A673 (cell line): Measurements from ENCODE around the gene HELZ. TPM values are rescaled to one million over a fixed set of nuclear protein-coding genes. Genes with fewer than 3 reads are reported as not detected.

Experiments used
- BruUV-seq: library from RNA; stranded (reverse); fragments of 400-500 nt; replicated peaks from 2 replicates; lab custom pipeline; 2021; lab: Mats Ljungman, UMichigan
- CTCF ChIA-PET: fragments of 300-600 bp; sonication (Branson Sonifier 250); formaldehyde crosslinking; loops from one replicate; lab custom pipeline; 2022; ENCODE audit warnings: antibody characterized with exemption; lab: Charles Lee
- POLR2A ChIA-PET: fragments of 300-600 bp; sonication (Branson Sonifier 250); formaldehyde crosslinking; loops from one replicate; lab custom pipeline; 2022; ENCODE audit warnings: antibody characterized with exemption; ENCODE audit not compliant: low non-redundant PET; lab: Charles Lee
- DNase-seq: peaks from one replicate; pipeline ENCODE4 v3.0.0-alpha.2; 2015; ENCODE audit warnings: low spot score
- H3K27ac ChIP-seq: fragments of 200-600 bp; sonication (generic); 2 replicates; pipeline ENCODE4 v1.5.1; 2016; ENCODE audit warnings: mixed run types, low read depth, mild to moderate bottlenecking, mixed read lengths, antibody characterized with exemption, low read length; ENCODE audit not compliant: poor library complexity, severe bottlenecking
- H3K27me3 ChIP-seq: fragments of 200-600 bp; sonication (generic); replicated peaks from 2 replicates; pipeline ENCODE4 v1.6.1; 2017; ENCODE audit warnings: mixed run types, low read depth, mild to moderate bottlenecking, mixed read lengths, antibody characterized with exemption, low read length; ENCODE audit not compliant: insufficient read depth, poor library complexity
- H3K36me3 ChIP-seq: fragments of 200-600 bp; sonication (generic); 2 replicates; pipeline ENCODE4 v1.6.1; 2016; ENCODE audit warnings: mixed run types, mild to moderate bottlenecking, mixed read lengths, antibody characterized with exemption, low read length; ENCODE audit not compliant: insufficient read depth, poor library complexity, severe bottlenecking
- H3K4me1 ChIP-seq: fragments of 200-600 bp; sonication (generic); 2 replicates; pipeline ENCODE4 v1.6.1; 2017; ENCODE audit warnings: mixed run types, mild to moderate bottlenecking, mixed read lengths, antibody characterized with exemption, low read length; ENCODE audit not compliant: insufficient read depth, poor library complexity, severe bottlenecking
- H3K4me3 ChIP-seq: fragments of 200-600 bp; sonication (generic); 2 replicates; pipeline ENCODE4 v1.5.1; 2016; ENCODE audit warnings: low read depth, mixed run types, mild to moderate bottlenecking, mixed read lengths, low read length; ENCODE audit not compliant: poor library complexity, severe bottlenecking
- H3K9me3 ChIP-seq: fragments of 200-600 bp; sonication (generic); 2 replicates; pipeline ENCODE4 v1.6.1; 2016; ENCODE audit warnings: mixed run types, low read depth, mild to moderate bottlenecking, mixed read lengths, antibody characterized with exemption, low read length; ENCODE audit not compliant: poor library complexity, severe bottlenecking
- CTCF ChIP-seq: fragments of 300-800, 200-600 bp; sonication (generic); conservative IDR thresholded peaks from 2 replicates; pipeline ENCODE4 v1.5.1; 2017; ENCODE audit warnings: low read depth, mild to moderate bottlenecking, antibody characterized with exemption, low read length, moderate library complexity, mixed read lengths
- EZH2 ChIP-seq: fragments of 200-600 bp; sonication (generic); IDR thresholded peaks from 2 replicates; pipeline ENCODE4 v1.6.1; 2017; ENCODE audit warnings: borderline replicate concordance, low read depth, mild to moderate bottlenecking, mixed read lengths, antibody characterized with exemption, low read length; ENCODE audit not compliant: poor library complexity, severe bottlenecking
- intact Hi-C: fragments of 100-400 bp; cut with micrococcal nuclease; formaldehyde crosslinking; loops from one replicate; pipeline ENCODE4 v1.10.0; 2022; ENCODE audit not compliant: unreplicated experiment
- total RNA-seq: library from RNA; stranded (reverse); gene quantifications from 2 replicates; pipeline ENCODE4 v1.2.3, GENCODE V29; 2021

Gene HELZ
- total RNA-seq, 1 experiment from 2014 or later, result 57.3 TPM

- BruUV-seq, result no TSS peak
- Histone ChIP-seq H3K27ac (no peak within 1 kb of the TSS), H3K9me3 (peaks cover 15% of the 10 kb centered on the region), H3K4me3 (no peak within 1 kb of the TSS), H3K27me3 (no peaks in the 10 kb centered on the region), H3K36me3 (no peaks in the 10 kb centered on the region), H3K4me1 (no peaks in the 10 kb centered on the region)
- intact Hi-C loops, result no loop called here
- CTCF ChIA-PET, result no interaction called here
- POLR2A ChIA-PET, result no interaction called here
- DNase-seq, result no peak
- TF ChIP-seq CTCF (no peak), EZH2 (no peak)
Measured at GRCh38 chr17:67044016-67044772, 200.8 kb downstream of the HELZ start, which contains the start of gene CACNG1. TSS of gene CACNG1 (plus strand) at chr17:67044554. CDS start at chr17:67044661, 107 bp downstream.

DNA sequence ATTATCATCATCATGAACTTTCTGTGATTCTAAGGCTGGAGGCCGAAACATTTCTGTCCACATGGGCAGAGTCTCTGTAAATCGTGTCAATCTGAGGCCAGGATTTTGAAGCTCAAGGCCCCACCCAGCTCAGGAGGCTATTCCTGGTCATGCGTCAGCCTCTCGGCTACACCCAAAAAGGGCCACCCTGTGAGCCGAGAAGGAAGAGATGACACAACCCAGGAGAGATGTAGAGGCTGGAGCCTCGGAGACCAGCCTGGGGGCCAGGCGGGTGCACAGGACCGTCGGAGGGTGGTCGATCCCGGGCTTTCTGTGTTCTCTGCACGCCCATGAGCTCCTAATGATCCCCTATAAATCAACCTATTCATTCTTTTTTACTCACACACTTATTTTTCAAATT lies 201.7 kb downstream of the HELZ start:
- no peak for TF ChIP-seq EZH2
- H3K27me3 ChIP-seq, result no peaks in the 10 kb centered on the region
- peaks cover 6% of the 10 kb centered on the region for H3K9me3 ChIP-seq
- DNase-seq, result no peak
- intact Hi-C loops, result no loop called here
- no peaks in the 10 kb centered on the region for H3K36me3 ChIP-seq
- ChIA-PET CTCF (no interaction called here), POLR2A (no interaction called here)
- H3K4me3 ChIP-seq, result no peak overlapping the region
- BruUV-seq, result no TSS peak
- H3K4me1 ChIP-seq, result no peaks in the 10 kb centered on the region
- no peak overlapping the region for H3K27ac ChIP-seq

DNA sequence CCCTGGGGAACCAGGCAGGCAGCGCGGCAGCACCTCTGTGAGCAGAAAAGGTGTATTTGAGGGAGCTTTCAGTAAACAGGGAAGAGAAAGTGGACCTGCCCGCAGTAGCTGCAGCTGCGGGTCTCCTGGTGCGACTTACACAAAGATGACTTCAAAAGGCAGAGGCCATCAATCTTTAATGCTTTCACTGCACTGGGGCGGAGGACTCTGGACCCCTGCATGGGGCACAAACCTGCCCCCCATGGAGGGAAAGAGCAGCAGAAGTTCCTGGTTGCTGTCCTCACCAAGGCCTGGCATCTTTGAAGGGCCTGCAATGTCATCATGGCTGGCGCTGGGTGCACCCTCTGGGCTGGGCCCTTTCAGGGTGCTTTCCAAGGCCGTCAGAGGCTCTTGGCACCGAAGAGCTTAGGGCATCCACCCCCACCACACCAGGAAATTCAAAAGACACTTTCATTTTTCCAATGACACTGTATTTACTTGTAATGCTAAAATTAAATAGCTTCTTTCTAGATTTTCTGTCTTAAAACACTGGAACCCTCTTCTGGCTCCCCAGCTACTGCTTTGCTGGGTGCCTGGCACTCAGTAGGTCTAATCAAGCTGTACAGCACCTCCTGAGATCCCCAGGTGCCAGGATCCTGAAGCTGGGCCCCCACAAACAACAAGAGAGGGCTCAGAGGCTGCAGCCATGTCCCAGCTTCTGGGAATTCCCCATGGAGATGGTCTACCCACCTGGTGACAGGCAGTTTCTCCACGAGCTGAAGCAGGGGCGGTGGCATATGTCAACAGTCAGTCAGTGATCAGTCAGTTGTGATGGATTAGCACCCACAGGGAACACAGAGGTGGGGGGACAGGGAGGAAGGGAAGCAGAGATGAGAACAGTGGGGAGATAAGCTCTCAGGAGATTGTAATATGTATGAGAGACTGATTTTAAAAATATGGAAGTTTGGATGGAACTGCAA lies 202.8 kb downstream of the HELZ start:
- Histone ChIP-seq H3K27ac (no peak overlapping the region), H3K4me1 (no peaks in the 10 kb centered on the region), H3K9me3 (no peaks in the 10 kb centered on the region), H3K4me3 (no peak overlapping the region), H3K36me3 (no peaks in the 10 kb centered on the region), H3K27me3 (no peaks in the 10 kb centered on the region)
- ChIA-PET POLR2A (no interaction called here), CTCF (interaction anchor here (0.6 kb wide), 1 partner anchor 315 kb away, joined by 3 read pairs; no protein-coding TSS in a partner anchor)
- no peak for DNase-seq
- no TSS peak for BruUV-seq
- intact Hi-C loops, result no loop called here
- TF ChIP-seq CTCF, result no peak
- no peak for TF ChIP-seq EZH2
